ENCODE measurements around the gene DYNC1LI1.

Gene DYNC1LI1

GRCh38 chr3:32570421-32571191, at the start of gene DYNC1LI1:
DYNC1LI1 (minus strand) TSS chr3:32570858; CDS start chr3:32570770, 88 bp downstream.
- DNase-seq (ENCODE audit: low read depth in 2 of 2): peak; percentile 89 to 95

- DNase-seq (ENCODE audit: low read depth in 2 of 2): no peak
Observed at GRCh38 chr3:32619395-32619794, 48.7 kb upstream of the DYNC1LI1 start.

GRCh38 chr3:32616267-32616962, 45.8 kb upstream of the DYNC1LI1 start:
- no peak for DNase-seq (ENCODE audit: low read depth in 2 of 2)

- no peak for DNase-seq (ENCODE audit: low read depth in 2 of 2)
Observed at GRCh38 chr3:32614956-32615355, 44.3 kb upstream of the DYNC1LI1 start.

GRCh38 chr3:32613183-32613582, 42.5 kb upstream of the DYNC1LI1 start:
- DNase-seq (ENCODE audit: low read depth in 2 of 2): no peak

GRCh38 chr3:32612547-32612946, 41.9 kb upstream of the DYNC1LI1 start:
- no peak for DNase-seq (ENCODE audit: low read depth in 2 of 2)

- no peak for DNase-seq (ENCODE audit: low read depth in 2 of 2)
Observed at GRCh38 chr3:32607522-32607921, 36.9 kb upstream of the DYNC1LI1 start.

- no peak for DNase-seq (ENCODE audit: low read depth in 2 of 2)
Observed at GRCh38 chr3:32606960-32607359, 36.3 kb upstream of the DYNC1LI1 start.

- no peak for DNase-seq (ENCODE audit: low read depth in 2 of 2)
Observed at GRCh38 chr3:32606277-32606676, 35.6 kb upstream of the DYNC1LI1 start.

GRCh38 chr3:32603064-32603463, 32.4 kb upstream of the DYNC1LI1 start:
- no peak for DNase-seq (ENCODE audit: low read depth in 2 of 2)

GRCh38 chr3:32602206-32602605, 31.5 kb upstream of the DYNC1LI1 start:
- DNase-seq (ENCODE audit: low read depth in 2 of 2): no peak

- no peak for DNase-seq (ENCODE audit: low read depth in 2 of 2)
Observed at GRCh38 chr3:32601722-32602121, 31.1 kb upstream of the DYNC1LI1 start.

- DNase-seq (ENCODE audit: low read depth in 2 of 2): no peak
Observed at GRCh38 chr3:32597656-32598055, 27.0 kb upstream of the DYNC1LI1 start.

- DNase-seq (ENCODE audit: low read depth in 2 of 2): no peak
Observed at GRCh38 chr3:32596909-32597369, 26.3 kb upstream of the DYNC1LI1 start.

GRCh38 chr3:32596282-32596908, 25.7 kb upstream of the DYNC1LI1 start:
- DNase-seq (ENCODE audit: low read depth in 2 of 2): no peak

- DNase-seq (ENCODE audit: low read depth in 2 of 2): no peak
Observed at GRCh38 chr3:32595323-32595722, 24.7 kb upstream of the DYNC1LI1 start.

GRCh38 chr3:32593903-32594525, 23.4 kb upstream of the DYNC1LI1 start:
- no peak for DNase-seq (ENCODE audit: low read depth in 2 of 2)

- no peak for DNase-seq (ENCODE audit: low read depth in 2 of 2)
Observed at GRCh38 chr3:32592696-32593353, 22.2 kb upstream of the DYNC1LI1 start.

- no peak for DNase-seq (ENCODE audit: low read depth in 2 of 2)
Observed at GRCh38 chr3:32592011-32592410, 21.4 kb upstream of the DYNC1LI1 start.

GRCh38 chr3:32591186-32591585, 20.5 kb upstream of the DYNC1LI1 start:
- DNase-seq (ENCODE audit: low read depth in 2 of 2): no peak

- DNase-seq (ENCODE audit: low read depth in 2 of 2): no peak
Observed at GRCh38 chr3:32586356-32586755, 15.7 kb upstream of the DYNC1LI1 start.

GRCh38 chr3:32584660-32585059, 14.0 kb upstream of the DYNC1LI1 start:
- no peak for DNase-seq (ENCODE audit: low read depth in 2 of 2)

Measured in stimulated activated CD4-positive, alpha-beta T cell treated with anti-CD3 and anti-CD28 coated beads, Interleukin-12 subunit alpha, Interleukin-12 subunit beta, amount 100 ng/mL, for 24 hours (primary cell).